ENCODE measurements around the gene ANKRD12.
"Not testable (repeated sequence)": the region's sequence is repeated elsewhere in the genome, so short reads cannot be mapped to it uniquely, and the experiment has no call there.

Gene ANKRD12

DNA sequence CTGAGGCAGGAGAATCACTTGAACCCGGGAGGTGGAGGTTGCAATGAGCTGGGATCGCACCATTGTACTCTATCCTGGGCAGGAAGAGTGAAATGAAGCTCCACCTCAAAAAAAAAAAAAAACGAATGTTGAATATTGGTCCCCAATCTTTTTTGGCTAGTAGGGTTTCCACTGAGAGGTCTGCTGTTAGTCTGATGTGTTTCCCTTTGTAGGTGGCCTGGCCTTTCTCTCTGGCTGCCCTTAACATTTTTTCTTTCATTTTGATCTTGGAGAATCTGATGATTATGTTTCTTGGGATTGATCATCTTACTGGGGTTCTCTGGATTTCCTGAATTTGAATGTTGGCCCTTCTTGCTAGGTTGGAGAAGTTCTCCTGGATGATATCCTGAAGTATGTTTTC is 35.3 kb downstream of the ANKRD12 start:
- H3K4me1 ChIP-seq (ENCODE audit: control insufficient read depth in 1 of 2, insufficient read depth in 1 of 2, low read depth in 1 of 2, low read length in 1 of 2) = peaks cover 34 to 37% of the 10 kb centered on the region in 2 experiments
- H3K36me3 ChIP-seq; H3K4me3 ChIP-seq (ENCODE audit: low read depth in 1 of 2, low read length in 1 of 2); H3K27me3 ChIP-seq; H3K9me3 ChIP-seq: not testable (repeated sequence)
- H3K27ac ChIP-seq = peak overlapping the region; percentile 17

DNA sequence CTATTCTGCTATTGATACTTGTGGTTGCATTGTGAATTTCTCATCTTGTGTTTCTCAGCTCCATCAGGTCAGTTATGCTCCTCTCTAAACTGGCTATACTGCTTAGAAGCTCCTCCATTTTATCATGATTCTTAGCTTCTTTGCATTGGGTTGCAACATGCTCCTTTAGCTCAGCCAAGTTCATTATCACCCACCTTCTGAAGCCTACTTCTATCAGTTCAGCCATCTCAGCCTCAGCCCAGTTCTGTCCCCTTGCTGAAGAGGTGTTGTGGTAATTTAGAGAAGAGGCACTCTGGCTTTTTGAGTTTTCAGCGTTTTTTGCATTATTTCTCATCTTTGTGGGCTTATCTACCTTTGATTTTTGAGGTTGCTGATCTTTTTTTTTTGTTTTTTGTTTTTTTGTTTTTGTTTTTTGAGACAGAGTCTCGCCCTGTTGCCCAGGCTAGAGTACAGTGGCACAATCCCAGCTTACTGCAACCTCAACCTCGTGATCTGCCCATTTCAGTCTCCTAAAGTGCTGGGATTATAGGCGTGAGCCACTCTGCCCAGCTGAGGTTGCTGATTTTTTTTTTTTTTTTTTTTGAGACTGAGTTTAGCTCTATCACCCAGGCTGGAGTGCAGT is 36.0 kb downstream of the ANKRD12 start:
- H3K27ac ChIP-seq = peak overlapping the region; percentile 77
- peaks cover 34 to 37% of the 10 kb centered on the region in 2 experiments for H3K4me1 ChIP-seq (ENCODE audit: control insufficient read depth in 1 of 2, insufficient read depth in 1 of 2, low read depth in 1 of 2, low read length in 1 of 2)
- H3K4me3 ChIP-seq (ENCODE audit: low read depth in 1 of 2, low read length in 1 of 2) = no peak overlapping the region
- TF ChIP-seq, protein P1, sequence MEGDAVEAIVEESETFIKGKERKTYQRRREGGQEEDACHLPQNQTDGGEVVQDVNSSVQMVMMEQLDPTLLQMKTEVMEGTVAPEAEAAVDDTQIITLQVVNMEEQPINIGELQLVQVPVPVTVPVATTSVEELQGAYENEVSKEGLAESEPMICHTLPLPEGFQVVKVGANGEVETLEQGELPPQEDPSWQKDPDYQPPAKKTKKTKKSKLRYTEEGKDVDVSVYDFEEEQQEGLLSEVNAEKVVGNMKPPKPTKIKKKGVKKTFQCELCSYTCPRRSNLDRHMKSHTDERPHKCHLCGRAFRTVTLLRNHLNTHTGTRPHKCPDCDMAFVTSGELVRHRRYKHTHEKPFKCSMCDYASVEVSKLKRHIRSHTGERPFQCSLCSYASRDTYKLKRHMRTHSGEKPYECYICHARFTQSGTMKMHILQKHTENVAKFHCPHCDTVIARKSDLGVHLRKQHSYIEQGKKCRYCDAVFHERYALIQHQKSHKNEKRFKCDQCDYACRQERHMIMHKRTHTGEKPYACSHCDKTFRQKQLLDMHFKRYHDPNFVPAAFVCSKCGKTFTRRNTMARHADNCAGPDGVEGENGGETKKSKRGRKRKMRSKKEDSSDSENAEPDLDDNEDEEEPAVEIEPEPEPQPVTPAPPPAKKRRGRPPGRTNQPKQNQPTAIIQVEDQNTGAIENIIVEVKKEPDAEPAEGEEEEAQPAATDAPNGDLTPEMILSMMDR (IDR thresholded peaks at IDR 0.05) = no peak
- no peaks in the 10 kb centered on the region for H3K27me3 ChIP-seq
- H3K36me3 ChIP-seq = no peaks in the 10 kb centered on the region
- no peaks in the 10 kb centered on the region for H3K9me3 ChIP-seq

DNA sequence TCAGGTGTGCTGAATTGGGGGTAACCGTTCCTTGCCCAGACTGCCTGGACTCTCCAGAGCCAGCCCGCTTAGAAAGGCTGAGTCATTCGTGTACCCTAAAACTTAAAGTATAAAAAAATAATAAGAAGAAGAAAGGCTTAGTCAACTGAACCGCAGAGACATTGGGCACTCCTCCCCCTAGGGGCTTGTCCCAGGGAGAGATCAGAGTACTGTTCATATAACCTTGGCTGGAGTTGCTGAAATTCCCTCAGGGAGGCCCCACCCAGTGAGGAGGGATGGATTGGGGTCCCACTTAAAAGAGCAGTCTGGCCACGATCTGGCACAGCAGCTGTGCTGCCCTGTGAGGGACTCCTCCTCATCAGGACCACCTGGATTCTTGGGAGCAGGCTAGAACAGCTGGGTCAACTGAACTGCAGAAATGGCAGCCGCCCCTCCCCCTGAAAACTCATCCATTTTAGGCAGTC is 37.2 kb downstream of the ANKRD12 start:
- H3K36me3 ChIP-seq = no peaks in the 10 kb centered on the region
- H3K27me3 ChIP-seq = no peaks in the 10 kb centered on the region
- peaks cover 34 to 37% of the 10 kb centered on the region in 2 experiments for H3K4me1 ChIP-seq (ENCODE audit: control insufficient read depth in 1 of 2, insufficient read depth in 1 of 2, low read depth in 1 of 2, low read length in 1 of 2)
- peak overlapping the region; percentile 77 for H3K27ac ChIP-seq
- H3K9me3 ChIP-seq = no peaks in the 10 kb centered on the region
- H3K4me3 ChIP-seq (ENCODE audit: low read depth in 1 of 2, low read length in 1 of 2) = peak overlapping the region; percentile 10 to 30
- TF ChIP-seq, protein P1 (IDR thresholded peaks at IDR 0.05) = no peak

DNA sequence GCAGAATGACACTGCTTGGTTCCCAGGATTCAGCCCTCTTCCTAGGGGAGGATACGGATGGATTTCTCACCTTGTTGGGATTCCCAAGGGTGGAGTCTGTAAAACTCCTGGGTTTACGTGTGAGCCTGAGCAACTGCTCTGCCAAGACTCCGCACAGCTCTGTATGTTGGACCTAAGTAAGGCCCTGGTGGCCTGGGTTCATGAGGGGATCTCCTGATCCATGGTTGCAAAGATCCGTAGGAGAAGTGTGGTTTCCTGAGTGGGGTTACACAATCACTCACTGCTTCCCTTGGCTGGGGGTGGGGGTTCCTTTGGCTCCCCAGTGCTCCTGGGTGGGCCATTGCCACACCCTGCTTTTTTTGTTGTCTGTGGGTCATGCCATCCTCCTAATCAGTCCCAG is 37.7 kb downstream of the ANKRD12 start:
- Histone ChIP-seq H3K4me1 (ENCODE audit: control insufficient read depth in 1 of 2, insufficient read depth in 1 of 2, low read depth in 1 of 2, low read length in 1 of 2) (peaks cover 34 to 37% of the 10 kb centered on the region in 2 experiments), H3K9me3 (no peaks in the 10 kb centered on the region), H3K4me3 (ENCODE audit: low read depth in 1 of 2, low read length in 1 of 2) (peak overlapping the region; percentile 10 to 30), H3K36me3 (no peaks in the 10 kb centered on the region), H3K27ac (peak overlapping the region; percentile 77), H3K27me3 (no peaks in the 10 kb centered on the region)
- TF ChIP-seq, protein P1 (IDR thresholded peaks at IDR 0.05) = no peak

DNA sequence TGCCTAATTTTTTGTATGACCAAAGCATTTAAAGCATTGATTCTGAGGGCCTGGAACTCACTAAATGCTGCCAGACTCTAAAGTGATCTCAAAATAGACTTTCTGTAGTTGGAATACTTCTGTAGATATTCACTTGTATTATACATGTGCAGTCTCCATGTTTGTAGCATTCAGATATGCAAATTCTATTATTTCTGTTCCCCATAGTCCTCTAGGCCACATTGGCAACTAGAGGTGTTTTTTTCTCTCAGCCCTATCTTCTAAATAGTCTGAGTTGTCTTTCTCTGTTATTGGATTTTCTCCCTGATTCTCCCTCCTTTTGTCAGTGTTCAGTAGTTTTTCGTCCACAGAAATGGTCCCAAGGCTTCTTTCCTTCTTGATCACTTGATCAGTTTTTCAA is 38.5 kb downstream of the ANKRD12 start:
- TF ChIP-seq, protein P1 (IDR thresholded peaks at IDR 0.05) = no peak
- peak overlapping the region; percentile 77 for H3K27ac ChIP-seq
- H3K36me3 ChIP-seq = no peaks in the 10 kb centered on the region
- H3K4me1 ChIP-seq (ENCODE audit: control insufficient read depth in 1 of 2, insufficient read depth in 1 of 2, low read depth in 1 of 2, low read length in 1 of 2) = peaks cover 34 to 37% of the 10 kb centered on the region in 2 experiments
- H3K9me3 ChIP-seq = no peaks in the 10 kb centered on the region
- H3K4me3 ChIP-seq (ENCODE audit: low read depth in 1 of 2, low read length in 1 of 2) = no peak overlapping the region
- H3K27me3 ChIP-seq = no peaks in the 10 kb centered on the region

DNA sequence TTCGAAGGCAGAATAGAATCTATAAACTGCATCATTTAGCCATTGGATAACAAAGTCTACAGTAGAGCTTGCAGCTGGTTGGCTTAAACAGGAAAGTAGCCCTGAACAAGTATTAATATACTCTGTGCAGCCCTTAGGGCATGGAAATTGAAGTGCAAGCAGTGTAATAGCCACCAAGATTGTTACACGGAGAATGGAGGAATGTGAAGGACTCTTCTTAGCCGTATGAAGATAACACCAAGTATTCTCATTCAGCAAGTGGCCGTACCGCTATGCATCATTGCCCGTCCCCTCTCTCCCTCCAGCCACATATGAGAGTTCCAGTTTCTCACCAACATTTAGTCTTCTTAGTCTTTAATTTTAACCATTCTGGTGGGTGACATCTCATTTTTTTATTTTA is 40.5 kb downstream of the ANKRD12 start:
- no peaks in the 10 kb centered on the region for H3K36me3 ChIP-seq
- peaks cover 32 to 40% of the 10 kb centered on the region in 2 experiments for H3K4me1 ChIP-seq (ENCODE audit: control insufficient read depth in 1 of 2, insufficient read depth in 1 of 2, low read depth in 1 of 2, low read length in 1 of 2)
- H3K9me3 ChIP-seq = no peaks in the 10 kb centered on the region
- TF ChIP-seq, protein P1 (IDR thresholded peaks at IDR 0.05) = no peak
- H3K27ac ChIP-seq = no peak overlapping the region
- H3K27me3 ChIP-seq = no peaks in the 10 kb centered on the region
- no peak overlapping the region for H3K4me3 ChIP-seq (ENCODE audit: low read depth in 1 of 2, low read length in 1 of 2)
